C4-2B (cell line): ENCODE data around the gene PCDHA4.

Experiments used
- ZFX ChIP-seq: fragments of 450-650 bp; IDR thresholded peaks from 2 replicates; pipeline ENCODE4 v1.6.1; 2017
- TF ChIP-seq, protein P1 (sequence below): fragments of 450-650 bp; conservative IDR thresholded peaks from 2 replicates; pipeline ENCODE4 v1.5.1; 2017; ENCODE audit warnings: mild to moderate bottlenecking

DNA sequence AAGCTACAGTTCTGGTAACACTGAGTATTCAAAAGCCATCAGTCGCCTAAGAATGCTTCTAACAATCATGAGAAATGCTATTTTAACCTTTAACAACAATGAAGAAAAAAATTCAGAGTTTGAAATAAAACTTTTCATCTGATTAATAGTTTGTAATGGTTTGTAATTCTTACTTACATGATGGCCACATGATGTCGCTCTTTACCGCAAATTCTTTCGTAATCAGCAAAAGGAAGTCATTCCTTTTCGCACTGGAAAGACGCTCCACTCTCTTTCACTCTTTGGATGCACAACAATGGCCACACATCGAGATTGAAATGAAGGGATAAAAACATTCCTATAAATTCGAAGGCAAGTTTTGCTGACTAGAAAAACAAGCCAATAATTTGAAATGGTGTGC is 27.1 kb downstream of the PCDHA4 start, which contains the start of gene PCDHA7:
- TF ChIP-seq, protein P1, sequence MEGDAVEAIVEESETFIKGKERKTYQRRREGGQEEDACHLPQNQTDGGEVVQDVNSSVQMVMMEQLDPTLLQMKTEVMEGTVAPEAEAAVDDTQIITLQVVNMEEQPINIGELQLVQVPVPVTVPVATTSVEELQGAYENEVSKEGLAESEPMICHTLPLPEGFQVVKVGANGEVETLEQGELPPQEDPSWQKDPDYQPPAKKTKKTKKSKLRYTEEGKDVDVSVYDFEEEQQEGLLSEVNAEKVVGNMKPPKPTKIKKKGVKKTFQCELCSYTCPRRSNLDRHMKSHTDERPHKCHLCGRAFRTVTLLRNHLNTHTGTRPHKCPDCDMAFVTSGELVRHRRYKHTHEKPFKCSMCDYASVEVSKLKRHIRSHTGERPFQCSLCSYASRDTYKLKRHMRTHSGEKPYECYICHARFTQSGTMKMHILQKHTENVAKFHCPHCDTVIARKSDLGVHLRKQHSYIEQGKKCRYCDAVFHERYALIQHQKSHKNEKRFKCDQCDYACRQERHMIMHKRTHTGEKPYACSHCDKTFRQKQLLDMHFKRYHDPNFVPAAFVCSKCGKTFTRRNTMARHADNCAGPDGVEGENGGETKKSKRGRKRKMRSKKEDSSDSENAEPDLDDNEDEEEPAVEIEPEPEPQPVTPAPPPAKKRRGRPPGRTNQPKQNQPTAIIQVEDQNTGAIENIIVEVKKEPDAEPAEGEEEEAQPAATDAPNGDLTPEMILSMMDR, result peak; percentile 57
- no peak for TF ChIP-seq ZFX
